WTC11 (cell line): Measurements from ENCODE around the gene IGLL5. TPM values are rescaled to one million over a fixed set of nuclear protein-coding genes. Genes with fewer than 3 reads are reported as not detected.

Experiments used
- ATAC-seq: fragments of 200-7000 bp; cut with Tn5 transposase; 2 replicates; pipeline ENCODE4 v1.10.0; 2021; ENCODE audit warnings: mild to moderate bottlenecking, moderate library complexity
- CTCF ChIA-PET: fragments of 300-600 bp; sonication (Branson Sonifier 250); formaldehyde crosslinking; loops from one replicate; lab custom pipeline; 2021; ENCODE audit warnings: antibody characterized with exemption; lab: Charles Lee
- POLR2A ChIA-PET: fragments of 350-600 bp; sonication (Branson Sonifier 250); formaldehyde crosslinking; loops from one replicate; lab custom pipeline; 2021; ENCODE audit warnings: antibody characterized with exemption; lab: Charles Lee
- DNase-seq: peaks from one replicate; pipeline ENCODE4 v3.0.0; 2021; ENCODE audit warnings: low spot score
- H3K27ac Mint-ChIP-seq: 2 replicates; pipeline ENCODE4 v1.8.0; 2021; ENCODE audit warnings: mixed read lengths
- H3K27me3 Mint-ChIP-seq: 2 replicates; pipeline ENCODE4 v1.8.0; 2021; ENCODE audit warnings: low read depth, mild to moderate bottlenecking, moderate library complexity, mixed read lengths
- H3K36me3 Mint-ChIP-seq: 2 replicates; pipeline ENCODE4 v1.8.0; 2021; ENCODE audit warnings: mixed read lengths
- H3K4me1 Mint-ChIP-seq: 2 replicates; pipeline ENCODE4 v1.8.0; 2022; ENCODE audit warnings: mixed read lengths
- H3K4me3 Mint-ChIP-seq: 2 replicates; pipeline ENCODE4 v1.8.0; 2021; ENCODE audit warnings: mild to moderate bottlenecking, moderate library complexity, mixed read lengths
- H3K9me3 Mint-ChIP-seq: 2 replicates; pipeline ENCODE4 v1.8.0; 2021; ENCODE audit warnings: mixed read lengths
- ERG ChIP-seq: fragments of 250-450 bp; sonication (Bioruptor Pico); IDR thresholded peaks from 2 replicates; pipeline ENCODE4 v1.8.0; 2021; ENCODE audit warnings: mild to moderate bottlenecking
- FOXP1 ChIP-seq: sonication (generic); formaldehyde crosslinking; IDR thresholded peaks from 2 replicates; pipeline ENCODE4 v1.8.0; 2022; ENCODE audit warnings: missing genetic modification reagents, mild to moderate bottlenecking, moderate library complexity, borderline replicate concordance
- FOXP4 ChIP-seq: sonication (generic); formaldehyde crosslinking; IDR thresholded peaks from 2 replicates; pipeline ENCODE4 v1.8.0; 2022; ENCODE audit warnings: mild to moderate bottlenecking, missing genetic modification reagents
- HMGXB4 ChIP-seq: sonication (generic); formaldehyde crosslinking; IDR thresholded peaks from 2 replicates; pipeline ENCODE4 v1.8.1; 2023; ENCODE audit warnings: mild to moderate bottlenecking, moderate library complexity, missing genetic modification reagents
- MXD4 ChIP-seq: fragments of 250-450 bp; sonication (Bioruptor Pico); IDR thresholded peaks from 2 replicates; pipeline ENCODE4 v1.8.0; 2021; ENCODE audit warnings: mild to moderate bottlenecking, moderate library complexity, borderline replicate concordance
- NFE2L1 ChIP-seq: sonication (generic); formaldehyde crosslinking; IDR thresholded peaks from 2 replicates; pipeline ENCODE4 v1.8.1; 2023; ENCODE audit warnings: missing genetic modification reagents
- NFYB ChIP-seq: sonication (generic); formaldehyde crosslinking; conservative IDR thresholded peaks from 2 replicates; pipeline ENCODE4 v1.8.0; 2022; ENCODE audit warnings: low read depth, missing genetic modification reagents
- NR2C2 ChIP-seq: sonication (generic); formaldehyde crosslinking; IDR thresholded peaks from 2 replicates; pipeline ENCODE4 v1.8.0; 2022; ENCODE audit warnings: mild to moderate bottlenecking, missing genetic modification reagents
- PRDM15 ChIP-seq: sonication (generic); formaldehyde crosslinking; IDR thresholded peaks from 2 replicates; pipeline ENCODE4 v1.8.0; 2022; ENCODE audit warnings: missing genetic modification reagents
- PRRX2 ChIP-seq: fragments of 250-450 bp; sonication (Bioruptor Pico); IDR thresholded peaks from 2 replicates; pipeline ENCODE4 v1.8.0; 2021; ENCODE audit warnings: mild to moderate bottlenecking
- STAT6 ChIP-seq: sonication (generic); formaldehyde crosslinking; conservative IDR thresholded peaks from 2 replicates; pipeline ENCODE4 v1.8.1; 2023; ENCODE audit warnings: mild to moderate bottlenecking, low read depth, missing genetic modification reagents, moderate library complexity
- USF2 ChIP-seq: sonication (generic); formaldehyde crosslinking; IDR thresholded peaks from 2 replicates; pipeline ENCODE4 v1.8.1; 2023; ENCODE audit warnings: mild to moderate bottlenecking, missing genetic modification reagents, moderate library complexity
- ZBTB21 ChIP-seq: sonication (generic); formaldehyde crosslinking; IDR thresholded peaks from 2 replicates; pipeline ENCODE4 v1.8.1; 2023; ENCODE audit warnings: mild to moderate bottlenecking, missing genetic modification reagents, borderline replicate concordance
- ZNF317 ChIP-seq: sonication (generic); formaldehyde crosslinking; IDR thresholded peaks from 2 replicates; pipeline ENCODE4 v1.8.1; 2023; ENCODE audit warnings: low read depth, mild to moderate bottlenecking, moderate library complexity, missing genetic modification reagents, borderline replicate concordance
- total RNA-seq: library from RNA; stranded (reverse); gene quantifications from 3 replicates; pipeline ENCODE4 v1.2.3, GENCODE V29; 2021
- TF ChIP-seq, protein P1 (sequence below): fragments of 250-450 bp; sonication (Bioruptor Pico); conservative IDR thresholded peaks from 2 replicates; pipeline ENCODE4 v1.9.0; 2021; ENCODE audit warnings: mild to moderate bottlenecking
- TF ChIP-seq, protein P2 (sequence below): sonication (generic); formaldehyde crosslinking; IDR thresholded peaks from 2 replicates; pipeline ENCODE4 v1.8.1; 2022; ENCODE audit warnings: missing genetic modification reagents, borderline replicate concordance

The IGLL5 gene
- total RNA-seq, 1 experiment from 2014 or later, result not detected

GRCh38 chr22:22880645-22881044 lies 7.0 kb upstream of the IGLL5 start (continued):
- TF ChIP-seq MXD4 (CRISPR knock-in tag), result no peak

GRCh38 chr22:22881116-22882000 lies 6.3 kb upstream of the IGLL5 start:
- CTCF ChIA-PET, result interaction anchor here (1.0 to 6.2 kb wide), 8 partner anchors 11 to 114 kb away, joined by 3 to 102 read pairs (median 8); no protein-coding TSS in a partner anchor

More at GRCh38 chr22:22881116-22882000, 6.3 kb upstream of the IGLL5 start:
- Mint-ChIP-seq H3K36me3 (no peaks in the 10 kb centered on the region), H3K27me3 (peaks cover 77% of the 10 kb centered on the region), H3K4me3 (no peak overlapping the region), H3K27ac (no peak overlapping the region), H3K9me3 (no peaks in the 10 kb centered on the region), H3K4me1 (no peaks in the 10 kb centered on the region)
- no peak for DNase-seq
- POLR2A ChIA-PET, result no interaction called here
- no peak for ATAC-seq
- TF ChIP-seq FOXP4 (CRISPR knock-in tag) (no peak), PRDM15 (CRISPR knock-in tag) (no peak), NR2C2 (CRISPR knock-in tag) (no peak), USF2 (CRISPR knock-in tag) (no peak), FOXP1 (no peak), ZBTB21 (no peak), HMGXB4 (CRISPR knock-in tag) (no peak), STAT6 (CRISPR knock-in tag) (no peak), NFE2L1 (CRISPR knock-in tag) (no peak), PRRX2 (CRISPR knock-in tag) (no peak), ZNF317 (CRISPR knock-in tag) (no peak), ERG (CRISPR knock-in tag) (no peak), NFYB (no peak)
- TF ChIP-seq, protein P1, sequence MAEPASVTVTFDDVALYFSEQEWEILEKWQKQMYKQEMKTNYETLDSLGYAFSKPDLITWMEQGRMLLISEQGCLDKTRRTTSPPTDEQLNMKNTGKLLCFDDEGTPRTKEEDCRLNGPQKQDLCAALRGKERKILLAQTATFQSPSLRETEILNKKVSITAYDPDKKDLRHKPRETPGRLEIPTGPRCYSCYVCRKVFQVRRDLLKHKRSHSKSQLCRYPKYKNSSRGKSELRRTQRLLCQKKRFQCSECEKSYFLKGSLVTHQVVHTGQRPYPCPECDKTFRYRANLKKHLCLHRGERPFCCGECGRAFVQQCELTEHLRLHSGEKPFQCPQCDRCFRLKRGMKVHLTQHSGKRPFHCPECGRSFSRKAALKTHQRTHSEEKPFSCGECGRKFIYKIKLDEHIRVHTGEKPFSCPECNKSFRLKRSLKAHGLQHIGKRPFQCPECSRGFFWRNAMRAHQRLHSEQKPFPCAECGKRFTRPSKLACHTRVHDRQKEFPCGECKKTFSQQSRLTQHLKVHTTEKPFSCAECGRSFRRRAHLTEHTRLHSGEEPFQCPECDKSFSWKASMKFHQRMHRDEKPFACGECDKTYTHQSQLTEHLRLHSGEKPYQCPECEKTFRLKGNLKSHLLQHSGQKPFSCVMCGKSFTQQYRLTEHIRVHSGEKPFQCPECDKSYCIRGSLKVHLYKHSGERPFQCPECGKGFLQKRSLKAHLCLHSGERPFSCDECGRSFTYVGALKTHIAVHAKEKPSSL (CRISPR knock-in tag), result no peak
- TF ChIP-seq, protein P2, sequence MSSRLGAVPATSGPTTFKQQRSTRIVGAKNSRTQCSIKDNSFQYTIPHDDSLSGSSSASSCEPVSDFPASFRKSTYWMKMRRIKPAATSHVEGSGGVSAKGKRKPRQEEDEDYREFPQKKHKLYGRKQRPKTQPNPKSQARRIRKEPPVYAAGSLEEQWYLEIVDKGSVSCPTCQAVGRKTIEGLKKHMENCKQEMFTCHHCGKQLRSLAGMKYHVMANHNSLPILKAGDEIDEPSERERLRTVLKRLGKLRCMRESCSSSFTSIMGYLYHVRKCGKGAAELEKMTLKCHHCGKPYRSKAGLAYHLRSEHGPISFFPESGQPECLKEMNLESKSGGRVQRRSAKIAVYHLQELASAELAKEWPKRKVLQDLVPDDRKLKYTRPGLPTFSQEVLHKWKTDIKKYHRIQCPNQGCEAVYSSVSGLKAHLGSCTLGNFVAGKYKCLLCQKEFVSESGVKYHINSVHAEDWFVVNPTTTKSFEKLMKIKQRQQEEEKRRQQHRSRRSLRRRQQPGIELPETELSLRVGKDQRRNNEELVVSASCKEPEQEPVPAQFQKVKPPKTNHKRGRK (CRISPR knock-in tag), result no peak
